Liver (tissue), 9 donors: Measurements from ENCODE around the gene HHAT. TPM values are rescaled to one million over a fixed set of nuclear protein-coding genes. Genes with fewer than 3 reads are reported as not detected.

Source experiments
- DNase-seq: peaks from one replicate; pipeline ENCODE4 v3.0.0-alpha.2; 2017; ENCODE audit warnings: low spot score
- H3K27ac ChIP-seq, 2 donors: one replicate each; pipeline ENCODE4 v1.7.0; 2013; ENCODE audit warnings: inconsistent platforms in 2 of 2, low read length in 2 of 2, control low read depth in 1 of 2, low read depth in 1 of 2, mild to moderate bottlenecking in 1 of 2
- H3K27me3 ChIP-seq, 4 donors: one replicate each; pipeline versions ENCODE4 v1.6.1 to v1.7.0; 2013; ENCODE audit warnings: low read length in 3 of 4, inconsistent platforms in 1 of 4, mild to moderate bottlenecking in 1 of 4, moderate library complexity in 1 of 4; ENCODE audit not compliant: control insufficient read depth in 4 of 4, insufficient read depth in 4 of 4
- H3K36me3 ChIP-seq, 4 donors: one replicate each; pipeline versions ENCODE4 v1.6.1 to v1.7.0; 2013; ENCODE audit warnings: low read length in 3 of 4, mild to moderate bottlenecking in 3 of 4, low read depth in 1 of 4, moderate library complexity in 1 of 4; ENCODE audit not compliant: control insufficient read depth in 4 of 4, insufficient read depth in 3 of 4
- H3K4me1 ChIP-seq, 4 donors: one replicate each; pipeline versions ENCODE4 v1.6.1 to v1.7.0; 2013; ENCODE audit warnings: low read length in 3 of 4, mild to moderate bottlenecking in 3 of 4, moderate library complexity in 1 of 4; ENCODE audit not compliant: control insufficient read depth in 4 of 4, insufficient read depth in 4 of 4
- H3K4me3 ChIP-seq, 3 donors: one replicate each; pipeline versions ENCODE4 v1.6.1 to v1.7.0; 2013; ENCODE audit warnings: low read length in 3 of 3, control low read depth in 1 of 3, low read depth in 1 of 3, mild to moderate bottlenecking in 1 of 3
- H3K9ac ChIP-seq, 2 donors: one replicate each; pipeline ENCODE4 v1.7.0; 2013; ENCODE audit warnings: low read length in 2 of 2, mild to moderate bottlenecking in 2 of 2, moderate library complexity in 2 of 2, control low read depth in 1 of 2, low read depth in 1 of 2
- H3K9me3 ChIP-seq, 4 donors: one replicate each; pipeline versions ENCODE4 v1.6.1 to v1.7.0; 2013; ENCODE audit warnings: low read length in 3 of 4; ENCODE audit not compliant: control insufficient read depth in 4 of 4
- ATF3 ChIP-seq: IDR thresholded peaks from 2 replicates; pipeline ENCODE4 v1.6.1; 2016; ENCODE audit warnings: antibody characterized with exemption
- CTCF ChIP-seq: fragments of 150-350 bp; IDR thresholded peaks from 2 replicates; pipeline ENCODE4 v1.5.1; 2017; ENCODE audit warnings: improper control_type of control experiment, low read depth, low read length; ENCODE audit not compliant: missing input control
- FOXA1 ChIP-seq: IDR thresholded peaks from 2 replicates; pipeline ENCODE4 v1.6.1; 2016; ENCODE audit warnings: antibody characterized with exemption
- FOXA2 ChIP-seq: IDR thresholded peaks from 2 replicates; pipeline ENCODE4 v1.6.1; 2016; ENCODE audit warnings: antibody characterized with exemption
- GABPA ChIP-seq, 2 donors: IDR thresholded peaks in 1 of 2; conservative IDR thresholded peaks in 1 of 2; 2 replicates each; pipeline ENCODE4 v1.6.1; 2016; ENCODE audit warnings: antibody characterized with exemption in 2 of 2, mild to moderate bottlenecking in 1 of 2, moderate library complexity in 1 of 2
- HNF4A ChIP-seq, 2 donors: conservative IDR thresholded peaks; 2 replicates each; pipeline ENCODE4 v1.6.1; 2016; ENCODE audit warnings: antibody characterized with exemption in 2 of 2, mild to moderate bottlenecking in 2 of 2
- JUND ChIP-seq, 2 donors: IDR thresholded peaks; 2 replicates each; pipeline ENCODE4 v1.6.1; 2016; ENCODE audit warnings: antibody characterized with exemption in 2 of 2
- NR2F2 ChIP-seq: IDR thresholded peaks from 2 replicates; pipeline ENCODE4 v1.6.1; 2016; ENCODE audit warnings: antibody characterized with exemption
- RAD21 ChIP-seq, 2 donors: IDR thresholded peaks; 2 replicates each; pipeline ENCODE4 v1.6.1; 2016; ENCODE audit warnings: antibody characterized with exemption in 2 of 2, mild to moderate bottlenecking in 2 of 2
- REST ChIP-seq: IDR thresholded peaks from 2 replicates; pipeline ENCODE4 v1.6.1; 2016; ENCODE audit warnings: antibody characterized with exemption, mild to moderate bottlenecking
- RXRA ChIP-seq, 2 donors: IDR thresholded peaks; 2 replicates each; pipeline ENCODE4 v1.6.1; 2017 to 2018; ENCODE audit warnings: antibody characterized with exemption in 2 of 2, mild to moderate bottlenecking in 1 of 2
- SP1 ChIP-seq: IDR thresholded peaks from 2 replicates; pipeline ENCODE4 v1.6.1; 2018; ENCODE audit warnings: antibody characterized with exemption, mild to moderate bottlenecking
- TAF1 ChIP-seq: conservative IDR thresholded peaks from 2 replicates; pipeline ENCODE4 v1.6.1; 2016; ENCODE audit warnings: antibody characterized with exemption, mild to moderate bottlenecking
- YY1 ChIP-seq: IDR thresholded peaks from 2 replicates; pipeline ENCODE4 v1.6.1; 2016; ENCODE audit warnings: antibody characterized with exemption, mild to moderate bottlenecking
- ZBTB33 ChIP-seq: IDR thresholded peaks from 2 replicates; pipeline ENCODE4 v1.6.1; 2016; ENCODE audit warnings: antibody characterized with exemption
- WGBS: extraction: QIAGEN DNeasy Blood & Tissue Kit; methylation state at CpG from one replicate; pipeline ENCODE4 v1.1.7; 2013; 5-methylcytosine and 5-hydroxymethylcytosine counted together
- polyA plus RNA-seq, 2 donors: library from polyadenylated mRNA; stranded (reverse) in 1 of 2; unstranded in 1 of 2; fragments of 200-250 nt in 1 of 2; fragments of >200 nt in 1 of 2; fragmentation: Nextera tagmentation in 1 of 2; extraction: Ambion mirVana in 1 of 2; gene quantifications; one replicate each; pipeline versions ENCODE4 v1.2.1 to v1.2.3, GENCODE V29; 2013 to 2015
- total RNA-seq, 2 donors: library from RNA; depleted of rRNA; stranded (reverse); fragments of >200 nt; gene quantifications; one replicate each; pipeline ENCODE4 v1.2.3, GENCODE V29; 2014
- donor health status: healthy.
- donor health status: healthy.
- donor health status: healthy.
- donor health status: healthy.
- donor health status: healthy.

The HHAT gene
- total and polyA plus RNA-seq, 4 donors: 1.3 to 2.2 (median 1.6) TPM

GRCh38 chr1:210629276-210629675, 300.6 kb downstream of the HHAT start:
- Histone ChIP-seq H3K4me1 (no peaks in the 10 kb centered on the region), H3K27ac (no peak overlapping the region), H3K9ac (no peak overlapping the region), H3K4me3 (no peak overlapping the region), H3K9me3 (no peaks in the 10 kb centered on the region), H3K36me3 (no peaks in the 10 kb centered on the region), H3K27me3 (no peaks in the 10 kb centered on the region)
- WGBS: 91% methylated on average over 2 of the region's 2 CpGs
- no peak for DNase-seq
- TF ChIP-seq ATF3 (no peak), REST (no peak), FOXA1 (no peak), NR2F2 (no peak), FOXA2 (no peak), JUND (IDR thresholded peaks at IDR 0.05) (no peak), RAD21 (IDR thresholded peaks at IDR 0.05) (no peak), GABPA (IDR thresholded peaks at IDR 0.05 in 1 of 2, conservative IDR thresholded peaks at IDR 0.05 in 1 of 2) (no peak), YY1 (no peak), ZBTB33 (no peak), RXRA (IDR thresholded peaks at IDR 0.05) (no peak), CTCF (no peak), SP1 (no peak), TAF1 (no peak)

- Histone ChIP-seq H3K36me3 (no peaks in the 10 kb centered on the region), H3K27ac (no peak overlapping the region), H3K4me3 (no peak overlapping the region), H3K27me3 (no peaks in the 10 kb centered on the region), H3K9me3 (no peaks in the 10 kb centered on the region), H3K9ac (no peak overlapping the region), H3K4me1 (no peaks in the 10 kb centered on the region)
- no peak for DNase-seq
- no peak for TF ChIP-seq CTCF
- TF ChIP-seq ATF3: no peak
- TF ChIP-seq HNF4A (conservative IDR thresholded peaks at IDR 0.05): no peak
- TF ChIP-seq RXRA (IDR thresholded peaks at IDR 0.05): no peak
- TF ChIP-seq YY1: no peak
- 84% methylated on average over 3 of the region's 3 CpGs for WGBS
Measured at GRCh38 chr1:210631399-210631798, 302.7 kb downstream of the HHAT start.
